ENCODE results near the gene GPATCH8. TPM values are rescaled to one million over a fixed set of nuclear protein-coding genes. Genes with fewer than 3 reads are reported as not detected.

GPATCH8 gene
- total and polyA plus RNA-seq, 2 donors (not counting 1 experiment from before 2014, with no cell fraction given) = 13.7 to 19.3 TPM

DNA sequence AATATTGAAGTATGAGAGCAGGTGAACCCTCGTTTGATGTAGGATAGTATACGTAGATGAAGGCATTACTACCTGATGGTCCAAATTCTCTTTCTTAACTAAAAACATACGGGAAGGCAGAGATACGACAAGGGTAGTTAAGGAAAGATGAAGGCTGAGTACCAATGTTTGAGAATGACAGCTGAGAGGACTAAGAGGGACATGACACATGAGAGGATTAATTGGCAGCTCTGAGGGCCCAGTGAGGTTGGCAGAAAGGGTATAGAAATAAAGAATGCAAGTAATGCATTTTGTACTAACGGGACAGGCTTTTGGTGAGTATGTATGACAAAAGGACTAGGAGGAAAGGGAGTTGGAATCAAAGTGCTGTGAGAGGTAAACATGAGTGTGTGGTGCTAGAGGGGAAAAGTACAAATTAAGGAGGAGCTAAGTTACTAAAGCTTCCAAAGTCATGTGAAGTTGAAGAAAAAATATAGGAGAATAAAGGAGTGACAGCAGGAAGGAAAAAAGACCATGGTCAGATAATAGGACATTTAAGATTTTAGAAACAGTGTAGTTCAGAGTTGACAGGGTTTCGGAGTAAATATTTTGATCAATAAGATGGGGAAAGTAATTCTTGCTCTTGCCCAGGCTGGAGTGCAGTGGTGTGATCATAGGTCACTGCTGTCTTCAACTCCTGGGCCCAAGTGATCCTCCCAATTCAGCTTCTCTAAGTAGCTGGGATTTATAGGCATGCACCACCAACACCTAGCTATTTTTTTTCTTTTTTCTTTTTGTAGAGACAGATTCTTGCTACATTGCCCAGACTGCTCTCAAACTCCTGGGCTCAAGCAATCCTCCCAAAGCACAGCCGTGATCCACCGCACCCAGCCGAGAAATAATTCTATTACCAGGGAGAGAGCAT lies 70.7 kb downstream of the GPATCH8 start:
- Histone ChIP-seq H3K4me3 (replicated peaks in 1 of 4; ENCODE audit: control extremely low read depth in 1 of 4, insufficient read depth in 1 of 4, low read depth in 3 of 4, low read length in 4 of 4) (no peak overlapping the region), H3K27me3 (ENCODE audit: control insufficient read depth, insufficient read depth, low read length) (no peaks in the 10 kb centered on the region), H3K9me3 (ENCODE audit: control insufficient read depth, insufficient read depth, low read depth, low read length) (no peaks in the 10 kb centered on the region), H2AFZ (ENCODE audit: low read length) (no peak overlapping the region), H4K20me1 (ENCODE audit: control insufficient read depth, extremely low read depth, insufficient read depth, low read length) (no peaks in the 10 kb centered on the region), H3K79me2 (ENCODE audit: control insufficient read depth, insufficient read depth, low read length) (no peaks in the 10 kb centered on the region), H3K4me2 (ENCODE audit: extremely low read depth, insufficient read depth, low read length) (no peak overlapping the region), H3K9ac (ENCODE audit: insufficient read depth, low read length) (no peak overlapping the region), H3K27ac (ENCODE audit: insufficient read depth, low read length) (no peak overlapping the region), H3K36me3 (ENCODE audit: control insufficient read depth, insufficient read depth, low read length) (peaks cover 3% of the 10 kb centered on the region), H3K4me1 (ENCODE audit: control insufficient read depth, extremely low read depth, insufficient read depth, low read length) (no peaks in the 10 kb centered on the region)
- DNase-seq (ENCODE audit: low read depth in 2 of 2) = no peak
- TF ChIP-seq, protein P1, sequence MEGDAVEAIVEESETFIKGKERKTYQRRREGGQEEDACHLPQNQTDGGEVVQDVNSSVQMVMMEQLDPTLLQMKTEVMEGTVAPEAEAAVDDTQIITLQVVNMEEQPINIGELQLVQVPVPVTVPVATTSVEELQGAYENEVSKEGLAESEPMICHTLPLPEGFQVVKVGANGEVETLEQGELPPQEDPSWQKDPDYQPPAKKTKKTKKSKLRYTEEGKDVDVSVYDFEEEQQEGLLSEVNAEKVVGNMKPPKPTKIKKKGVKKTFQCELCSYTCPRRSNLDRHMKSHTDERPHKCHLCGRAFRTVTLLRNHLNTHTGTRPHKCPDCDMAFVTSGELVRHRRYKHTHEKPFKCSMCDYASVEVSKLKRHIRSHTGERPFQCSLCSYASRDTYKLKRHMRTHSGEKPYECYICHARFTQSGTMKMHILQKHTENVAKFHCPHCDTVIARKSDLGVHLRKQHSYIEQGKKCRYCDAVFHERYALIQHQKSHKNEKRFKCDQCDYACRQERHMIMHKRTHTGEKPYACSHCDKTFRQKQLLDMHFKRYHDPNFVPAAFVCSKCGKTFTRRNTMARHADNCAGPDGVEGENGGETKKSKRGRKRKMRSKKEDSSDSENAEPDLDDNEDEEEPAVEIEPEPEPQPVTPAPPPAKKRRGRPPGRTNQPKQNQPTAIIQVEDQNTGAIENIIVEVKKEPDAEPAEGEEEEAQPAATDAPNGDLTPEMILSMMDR (conservative IDR thresholded peaks at IDR 0.05 in 1 of 2, IDR thresholded peaks at IDR 0.05 in 1 of 2; ENCODE audit: low read depth in 1 of 2, low read length in 2 of 2) = no peak
- no peak for TF ChIP-seq EZH2 (IDR thresholded peaks at IDR 0.05; ENCODE audit: low read length, missing control alignments)

DNA sequence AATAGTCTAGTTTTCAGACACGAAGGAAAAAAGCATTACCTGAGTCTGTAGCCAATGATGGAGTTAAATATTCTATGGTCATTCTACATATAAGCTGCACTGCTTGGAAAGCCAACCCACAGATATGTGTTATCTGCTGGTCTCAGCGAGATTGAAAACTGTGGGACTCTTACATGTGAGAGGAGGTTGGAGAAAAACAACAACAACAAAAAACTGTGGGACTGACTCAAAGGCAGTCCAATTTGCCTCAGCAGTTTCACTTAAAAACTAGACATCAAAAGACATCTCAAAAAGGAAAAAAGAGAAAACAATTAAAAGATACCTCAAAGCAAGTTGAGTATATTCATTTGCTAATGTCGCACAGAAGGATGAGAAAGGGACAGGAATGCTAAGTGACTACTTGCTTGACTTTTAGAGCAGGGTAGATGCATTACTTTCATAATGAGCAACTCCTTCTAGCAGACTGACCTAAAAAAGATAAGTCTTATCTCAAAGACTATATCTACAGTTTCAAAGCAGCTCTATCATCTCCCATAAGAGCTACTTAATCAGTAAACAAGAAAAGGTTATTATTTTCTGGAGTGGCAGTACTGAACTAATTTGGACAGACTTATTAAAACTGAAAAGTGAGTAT lies 78.3 kb downstream of the GPATCH8 start:
- peaks cover 4% of the 10 kb centered on the region for H3K36me3 ChIP-seq (ENCODE audit: control insufficient read depth, insufficient read depth, low read length)
- no peak for TF ChIP-seq EZH2 (IDR thresholded peaks at IDR 0.05; ENCODE audit: low read length, missing control alignments)
- TF ChIP-seq, protein P1 (conservative IDR thresholded peaks at IDR 0.05 in 1 of 2, IDR thresholded peaks at IDR 0.05 in 1 of 2; ENCODE audit: low read depth in 1 of 2, low read length in 2 of 2) = no peak

DNA sequence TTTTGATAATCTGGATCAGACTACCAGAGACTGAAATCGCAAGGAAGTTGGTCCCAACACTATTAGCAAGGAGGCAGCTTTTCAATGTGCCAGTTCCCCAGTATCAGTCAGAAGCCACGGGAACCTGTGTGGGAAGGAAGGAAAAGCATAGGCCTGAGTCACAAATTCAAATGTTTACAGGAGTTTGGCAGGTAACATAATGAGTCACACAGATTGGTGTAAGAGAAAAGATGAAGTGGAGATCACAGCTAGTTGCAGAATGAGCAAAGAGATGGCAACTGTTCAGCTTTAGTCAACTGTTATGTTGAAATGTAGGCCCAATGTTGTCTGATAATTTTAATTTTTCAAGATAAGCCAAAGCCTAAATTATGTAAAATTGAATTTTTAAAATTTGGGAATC lies 85.7 kb downstream of the GPATCH8 start:
- Histone ChIP-seq H2AFZ (ENCODE audit: low read length) (no peak overlapping the region), H3K27me3 (ENCODE audit: control insufficient read depth, insufficient read depth, low read length) (no peaks in the 10 kb centered on the region), H3K9ac (ENCODE audit: insufficient read depth, low read length) (no peak overlapping the region), H3K4me2 (ENCODE audit: extremely low read depth, insufficient read depth, low read length) (no peak overlapping the region), H4K20me1 (ENCODE audit: control insufficient read depth, extremely low read depth, insufficient read depth, low read length) (no peaks in the 10 kb centered on the region), H3K79me2 (ENCODE audit: control insufficient read depth, insufficient read depth, low read length) (no peaks in the 10 kb centered on the region), H3K4me1 (ENCODE audit: control insufficient read depth, extremely low read depth, insufficient read depth, low read length) (no peaks in the 10 kb centered on the region), H3K9me3 (ENCODE audit: control insufficient read depth, insufficient read depth, low read depth, low read length) (no peaks in the 10 kb centered on the region), H3K4me3 (replicated peaks in 1 of 4; ENCODE audit: control extremely low read depth in 1 of 4, insufficient read depth in 1 of 4, low read depth in 3 of 4, low read length in 4 of 4) (no peak overlapping the region), H3K27ac (ENCODE audit: insufficient read depth, low read length) (no peak overlapping the region), H3K36me3 (ENCODE audit: control insufficient read depth, insufficient read depth, low read length) (no peaks in the 10 kb centered on the region)
- DNase-seq (ENCODE audit: low read depth in 2 of 2) = peak; percentile 79 to 95
- TF ChIP-seq, protein P1 (conservative IDR thresholded peaks at IDR 0.05 in 1 of 2, IDR thresholded peaks at IDR 0.05 in 1 of 2; ENCODE audit: low read depth in 1 of 2, low read length in 2 of 2) = no peak
- no peak for TF ChIP-seq EZH2 (IDR thresholded peaks at IDR 0.05; ENCODE audit: low read length, missing control alignments)

More for the DNA sequence above, 78.3 kb downstream of the GPATCH8 start:
- no peaks in the 10 kb centered on the region for H3K9me3 ChIP-seq (ENCODE audit: control insufficient read depth, insufficient read depth, low read depth, low read length)
- no peaks in the 10 kb centered on the region for H3K4me1 ChIP-seq (ENCODE audit: control insufficient read depth, extremely low read depth, insufficient read depth, low read length)
- no peaks in the 10 kb centered on the region for H4K20me1 ChIP-seq (ENCODE audit: control insufficient read depth, extremely low read depth, insufficient read depth, low read length)
- no peak overlapping the region for H3K4me2 ChIP-seq (ENCODE audit: extremely low read depth, insufficient read depth, low read length)
- H3K4me3 ChIP-seq (replicated peaks in 1 of 4; ENCODE audit: control extremely low read depth in 1 of 4, insufficient read depth in 1 of 4, low read depth in 3 of 4, low read length in 4 of 4) = no peak overlapping the region
- H3K27me3 ChIP-seq (ENCODE audit: control insufficient read depth, insufficient read depth, low read length) = no peaks in the 10 kb centered on the region
- no peaks in the 10 kb centered on the region for H3K79me2 ChIP-seq (ENCODE audit: control insufficient read depth, insufficient read depth, low read length)
- no peak overlapping the region for H3K27ac ChIP-seq (ENCODE audit: insufficient read depth, low read length)
- H2AFZ ChIP-seq (ENCODE audit: low read length) = no peak overlapping the region
- H3K9ac ChIP-seq (ENCODE audit: insufficient read depth, low read length) = no peak overlapping the region
- no peak for DNase-seq (ENCODE audit: low read depth in 2 of 2)

Data from fibroblast of lung (primary cell).